Liver (tissue), 3 donors: ENCODE results near the gene C11orf21.
A peak's percentile ranks its signal among the peaks of the same experiment; 100 is the strongest.

Experiments
- EGR1 ChIP-seq, 2 donors: IDR thresholded peaks; 2 replicates each; pipeline ENCODE4 v1.6.1; 2016 to 2018; ENCODE audit warnings: antibody characterized with exemption in 2 of 2, low read depth in 2 of 2
- FOXA1 ChIP-seq: IDR thresholded peaks from 2 replicates; pipeline ENCODE4 v1.6.1; 2016; ENCODE audit warnings: antibody characterized with exemption
- GABPA ChIP-seq, 2 donors: IDR thresholded peaks in 1 of 2; conservative IDR thresholded peaks in 1 of 2; 2 replicates each; pipeline ENCODE4 v1.6.1; 2016; ENCODE audit warnings: antibody characterized with exemption in 2 of 2, mild to moderate bottlenecking in 1 of 2, moderate library complexity in 1 of 2
- HNF4A ChIP-seq, 2 donors: conservative IDR thresholded peaks; 2 replicates each; pipeline ENCODE4 v1.6.1; 2016; ENCODE audit warnings: antibody characterized with exemption in 2 of 2, mild to moderate bottlenecking in 2 of 2
- JUND ChIP-seq, 2 donors: IDR thresholded peaks; 2 replicates each; pipeline ENCODE4 v1.6.1; 2016; ENCODE audit warnings: antibody characterized with exemption in 2 of 2
- NR2F2 ChIP-seq: IDR thresholded peaks from 2 replicates; pipeline ENCODE4 v1.6.1; 2016; ENCODE audit warnings: antibody characterized with exemption
- RAD21 ChIP-seq, 2 donors: IDR thresholded peaks; 2 replicates each; pipeline ENCODE4 v1.6.1; 2016; ENCODE audit warnings: antibody characterized with exemption in 2 of 2, mild to moderate bottlenecking in 2 of 2
- RXRA ChIP-seq, 2 donors: IDR thresholded peaks; 2 replicates each; pipeline ENCODE4 v1.6.1; 2017 to 2018; ENCODE audit warnings: antibody characterized with exemption in 2 of 2, mild to moderate bottlenecking in 1 of 2
- SP1 ChIP-seq: IDR thresholded peaks from 2 replicates; pipeline ENCODE4 v1.6.1; 2018; ENCODE audit warnings: antibody characterized with exemption, mild to moderate bottlenecking
- TAF1 ChIP-seq: conservative IDR thresholded peaks from 2 replicates; pipeline ENCODE4 v1.6.1; 2016; ENCODE audit warnings: antibody characterized with exemption, mild to moderate bottlenecking
- TF ChIP-seq, protein P1 (sequence below): fragments of 150-350 bp; IDR thresholded peaks from 2 replicates; pipeline ENCODE4 v1.5.1; 2017; ENCODE audit warnings: improper control_type of control experiment, low read depth, low read length; ENCODE audit not compliant: missing input control
- TF ChIP-seq, protein P2 (sequence below): IDR thresholded peaks from 2 replicates; pipeline ENCODE4 v1.6.1; 2016; ENCODE audit warnings: antibody characterized with exemption, mild to moderate bottlenecking
- TF ChIP-seq, protein P3 (sequence below): IDR thresholded peaks from 2 replicates; pipeline ENCODE4 v1.6.1; 2016; ENCODE audit warnings: antibody characterized with exemption
- TF ChIP-seq, protein P4 (sequence below): IDR thresholded peaks from 2 replicates; pipeline ENCODE4 v1.6.1; 2016; ENCODE audit warnings: antibody characterized with exemption
- donor health status: healthy.
- donor health status: healthy.

DNA sequence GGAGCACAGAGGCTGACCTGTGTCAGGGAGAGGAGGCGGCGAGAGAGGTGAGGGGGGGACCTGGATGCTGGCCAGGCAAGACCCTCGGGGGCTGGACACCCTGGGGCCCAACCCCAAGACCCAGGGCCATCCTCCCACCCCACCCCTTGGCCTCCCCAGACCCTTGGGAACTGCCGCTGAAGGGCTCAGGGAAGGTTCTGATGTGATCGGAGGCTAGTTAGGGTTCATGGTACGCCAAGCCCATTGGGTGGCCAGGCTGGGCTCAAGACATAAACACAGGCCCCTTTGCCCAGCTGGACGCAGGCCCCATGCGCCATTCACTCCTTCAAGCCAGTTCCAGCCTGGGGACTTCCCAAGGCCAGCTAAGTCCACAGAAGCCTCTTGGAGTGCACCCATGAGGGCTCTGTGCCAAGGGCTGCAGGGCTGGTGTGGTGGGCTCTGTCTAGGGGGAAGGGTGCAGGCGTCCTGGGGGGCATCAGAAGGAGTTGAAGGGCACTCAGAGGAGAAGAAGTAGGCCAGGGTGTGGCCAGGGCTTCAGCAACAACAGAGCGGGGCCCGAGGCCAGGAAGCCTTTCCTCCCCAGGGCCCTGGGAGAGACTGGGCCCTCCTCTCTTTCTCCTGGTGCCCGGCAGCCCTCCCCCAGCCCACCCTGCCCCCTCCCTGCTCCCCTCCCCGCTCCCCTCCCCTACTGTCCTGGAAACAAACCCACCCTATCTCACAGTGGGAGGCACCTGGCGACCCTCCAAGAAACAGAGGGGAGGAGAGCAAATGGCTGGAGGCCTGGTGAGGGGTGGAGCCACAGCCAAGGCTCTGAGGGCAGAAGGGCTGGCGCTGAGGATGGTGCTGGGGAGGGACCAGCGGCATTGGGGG, 13.0 kb upstream of the C11orf21 start:
- no peak for TF ChIP-seq FOXA1
- TF ChIP-seq RAD21 (IDR thresholded peaks at IDR 0.05), result peak in 1 of 2 donors; percentile 11
- TF ChIP-seq, protein P1, sequence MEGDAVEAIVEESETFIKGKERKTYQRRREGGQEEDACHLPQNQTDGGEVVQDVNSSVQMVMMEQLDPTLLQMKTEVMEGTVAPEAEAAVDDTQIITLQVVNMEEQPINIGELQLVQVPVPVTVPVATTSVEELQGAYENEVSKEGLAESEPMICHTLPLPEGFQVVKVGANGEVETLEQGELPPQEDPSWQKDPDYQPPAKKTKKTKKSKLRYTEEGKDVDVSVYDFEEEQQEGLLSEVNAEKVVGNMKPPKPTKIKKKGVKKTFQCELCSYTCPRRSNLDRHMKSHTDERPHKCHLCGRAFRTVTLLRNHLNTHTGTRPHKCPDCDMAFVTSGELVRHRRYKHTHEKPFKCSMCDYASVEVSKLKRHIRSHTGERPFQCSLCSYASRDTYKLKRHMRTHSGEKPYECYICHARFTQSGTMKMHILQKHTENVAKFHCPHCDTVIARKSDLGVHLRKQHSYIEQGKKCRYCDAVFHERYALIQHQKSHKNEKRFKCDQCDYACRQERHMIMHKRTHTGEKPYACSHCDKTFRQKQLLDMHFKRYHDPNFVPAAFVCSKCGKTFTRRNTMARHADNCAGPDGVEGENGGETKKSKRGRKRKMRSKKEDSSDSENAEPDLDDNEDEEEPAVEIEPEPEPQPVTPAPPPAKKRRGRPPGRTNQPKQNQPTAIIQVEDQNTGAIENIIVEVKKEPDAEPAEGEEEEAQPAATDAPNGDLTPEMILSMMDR, result no peak
- TF ChIP-seq, protein P2, sequence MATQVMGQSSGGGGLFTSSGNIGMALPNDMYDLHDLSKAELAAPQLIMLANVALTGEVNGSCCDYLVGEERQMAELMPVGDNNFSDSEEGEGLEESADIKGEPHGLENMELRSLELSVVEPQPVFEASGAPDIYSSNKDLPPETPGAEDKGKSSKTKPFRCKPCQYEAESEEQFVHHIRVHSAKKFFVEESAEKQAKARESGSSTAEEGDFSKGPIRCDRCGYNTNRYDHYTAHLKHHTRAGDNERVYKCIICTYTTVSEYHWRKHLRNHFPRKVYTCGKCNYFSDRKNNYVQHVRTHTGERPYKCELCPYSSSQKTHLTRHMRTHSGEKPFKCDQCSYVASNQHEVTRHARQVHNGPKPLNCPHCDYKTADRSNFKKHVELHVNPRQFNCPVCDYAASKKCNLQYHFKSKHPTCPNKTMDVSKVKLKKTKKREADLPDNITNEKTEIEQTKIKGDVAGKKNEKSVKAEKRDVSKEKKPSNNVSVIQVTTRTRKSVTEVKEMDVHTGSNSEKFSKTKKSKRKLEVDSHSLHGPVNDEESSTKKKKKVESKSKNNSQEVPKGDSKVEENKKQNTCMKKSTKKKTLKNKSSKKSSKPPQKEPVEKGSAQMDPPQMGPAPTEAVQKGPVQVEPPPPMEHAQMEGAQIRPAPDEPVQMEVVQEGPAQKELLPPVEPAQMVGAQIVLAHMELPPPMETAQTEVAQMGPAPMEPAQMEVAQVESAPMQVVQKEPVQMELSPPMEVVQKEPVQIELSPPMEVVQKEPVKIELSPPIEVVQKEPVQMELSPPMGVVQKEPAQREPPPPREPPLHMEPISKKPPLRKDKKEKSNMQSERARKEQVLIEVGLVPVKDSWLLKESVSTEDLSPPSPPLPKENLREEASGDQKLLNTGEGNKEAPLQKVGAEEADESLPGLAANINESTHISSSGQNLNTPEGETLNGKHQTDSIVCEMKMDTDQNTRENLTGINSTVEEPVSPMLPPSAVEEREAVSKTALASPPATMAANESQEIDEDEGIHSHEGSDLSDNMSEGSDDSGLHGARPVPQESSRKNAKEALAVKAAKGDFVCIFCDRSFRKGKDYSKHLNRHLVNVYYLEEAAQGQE, result no peak
- TF ChIP-seq RXRA (IDR thresholded peaks at IDR 0.05), result no peak
- no peak for TF ChIP-seq SP1
- TF ChIP-seq, protein P3, sequence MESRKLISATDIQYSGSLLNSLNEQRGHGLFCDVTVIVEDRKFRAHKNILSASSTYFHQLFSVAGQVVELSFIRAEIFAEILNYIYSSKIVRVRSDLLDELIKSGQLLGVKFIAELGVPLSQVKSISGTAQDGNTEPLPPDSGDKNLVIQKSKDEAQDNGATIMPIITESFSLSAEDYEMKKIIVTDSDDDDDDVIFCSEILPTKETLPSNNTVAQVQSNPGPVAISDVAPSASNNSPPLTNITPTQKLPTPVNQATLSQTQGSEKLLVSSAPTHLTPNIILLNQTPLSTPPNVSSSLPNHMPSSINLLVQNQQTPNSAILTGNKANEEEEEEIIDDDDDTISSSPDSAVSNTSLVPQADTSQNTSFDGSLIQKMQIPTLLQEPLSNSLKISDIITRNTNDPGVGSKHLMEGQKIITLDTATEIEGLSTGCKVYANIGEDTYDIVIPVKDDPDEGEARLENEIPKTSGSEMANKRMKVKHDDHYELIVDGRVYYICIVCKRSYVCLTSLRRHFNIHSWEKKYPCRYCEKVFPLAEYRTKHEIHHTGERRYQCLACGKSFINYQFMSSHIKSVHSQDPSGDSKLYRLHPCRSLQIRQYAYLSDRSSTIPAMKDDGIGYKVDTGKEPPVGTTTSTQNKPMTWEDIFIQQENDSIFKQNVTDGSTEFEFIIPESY, result no peak
- no peak for TF ChIP-seq HNF4A (conservative IDR thresholded peaks at IDR 0.05)
- no peak for TF ChIP-seq NR2F2
- TF ChIP-seq GABPA (IDR thresholded peaks at IDR 0.05 in 1 of 2, conservative IDR thresholded peaks at IDR 0.05 in 1 of 2), result no peak
- TF ChIP-seq JUND (IDR thresholded peaks at IDR 0.05), result no peak
- TF ChIP-seq, protein P4, sequence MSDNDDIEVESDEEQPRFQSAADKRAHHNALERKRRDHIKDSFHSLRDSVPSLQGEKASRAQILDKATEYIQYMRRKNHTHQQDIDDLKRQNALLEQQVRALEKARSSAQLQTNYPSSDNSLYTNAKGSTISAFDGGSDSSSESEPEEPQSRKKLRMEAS, result no peak
- no peak for TF ChIP-seq EGR1 (IDR thresholded peaks at IDR 0.05; ENCODE audit: low read depth in 2 of 2)
- TF ChIP-seq TAF1, result no peak
